Progenitor cell of endocrine pancreas (in vitro differentiated cells): ENCODE results near the gene ZKSCAN4. TPM values are rescaled to one million over a fixed set of nuclear protein-coding genes. Genes with fewer than 3 reads are reported as not detected.

ENCODE experiments used
- DNase-seq: peaks from one replicate; pipeline ENCODE4 v3.0.0; 2021; ENCODE audit warnings: low spot score; ENCODE audit not compliant: unreplicated experiment
- H3K27ac Mint-ChIP-seq: 2 replicates; pipeline ENCODE4 v1.8.0; 2021; ENCODE audit warnings: mild to moderate bottlenecking, moderate library complexity, mixed read lengths
- H3K27me3 Mint-ChIP-seq: 2 replicates; pipeline ENCODE4 v1.8.0; 2021; ENCODE audit warnings: mixed read lengths
- H3K36me3 Mint-ChIP-seq: 2 replicates; pipeline ENCODE4 v1.8.0; 2022; ENCODE audit warnings: mixed read lengths; ENCODE audit not compliant: insufficient read depth
- H3K4me1 Mint-ChIP-seq: 2 replicates; pipeline ENCODE4 v1.8.0; 2021; ENCODE audit warnings: low read depth, mixed read lengths
- H3K4me3 Mint-ChIP-seq: 2 replicates; pipeline ENCODE4 v1.8.0; 2021; ENCODE audit warnings: low read depth, mild to moderate bottlenecking, moderate library complexity, mixed read lengths
- H3K9me3 Mint-ChIP-seq: 2 replicates; pipeline ENCODE4 v1.8.0; 2021; ENCODE audit warnings: low read depth, mixed read lengths
- long read RNA-seq: library from polyadenylated mRNA; unstranded; transcript quantifications from one replicate; pipeline ENCODE4 v2.0.0, GENCODE V29; 2020
- total RNA-seq: library from RNA; stranded (reverse); gene quantifications from 2 replicates; pipeline ENCODE4 v1.2.1, GENCODE V29; 2021
- TF ChIP-seq, protein P1 (sequence below): fragments of 200-600 bp; sonication (generic); IDR thresholded peaks from one replicate; pipeline ENCODE4 v1.5.0; 2021; ENCODE audit warnings: antibody characterized with exemption, mild to moderate bottlenecking; ENCODE audit not compliant: unreplicated experiment

Gene ZKSCAN4
- 9.0 and 9.2 TPM in 2 replicates for total RNA-seq
- long read RNA-seq, transcript ZKSCAN4-201 (5 exons, 2,375 nt), result major isoform, 43 of 60 reads
- long read RNA-seq, partial matches to known transcripts, result 1 of 60 reads
- long read RNA-seq, other reads (novel, unspliced or antisense), result 16 of 60 reads

DNA sequence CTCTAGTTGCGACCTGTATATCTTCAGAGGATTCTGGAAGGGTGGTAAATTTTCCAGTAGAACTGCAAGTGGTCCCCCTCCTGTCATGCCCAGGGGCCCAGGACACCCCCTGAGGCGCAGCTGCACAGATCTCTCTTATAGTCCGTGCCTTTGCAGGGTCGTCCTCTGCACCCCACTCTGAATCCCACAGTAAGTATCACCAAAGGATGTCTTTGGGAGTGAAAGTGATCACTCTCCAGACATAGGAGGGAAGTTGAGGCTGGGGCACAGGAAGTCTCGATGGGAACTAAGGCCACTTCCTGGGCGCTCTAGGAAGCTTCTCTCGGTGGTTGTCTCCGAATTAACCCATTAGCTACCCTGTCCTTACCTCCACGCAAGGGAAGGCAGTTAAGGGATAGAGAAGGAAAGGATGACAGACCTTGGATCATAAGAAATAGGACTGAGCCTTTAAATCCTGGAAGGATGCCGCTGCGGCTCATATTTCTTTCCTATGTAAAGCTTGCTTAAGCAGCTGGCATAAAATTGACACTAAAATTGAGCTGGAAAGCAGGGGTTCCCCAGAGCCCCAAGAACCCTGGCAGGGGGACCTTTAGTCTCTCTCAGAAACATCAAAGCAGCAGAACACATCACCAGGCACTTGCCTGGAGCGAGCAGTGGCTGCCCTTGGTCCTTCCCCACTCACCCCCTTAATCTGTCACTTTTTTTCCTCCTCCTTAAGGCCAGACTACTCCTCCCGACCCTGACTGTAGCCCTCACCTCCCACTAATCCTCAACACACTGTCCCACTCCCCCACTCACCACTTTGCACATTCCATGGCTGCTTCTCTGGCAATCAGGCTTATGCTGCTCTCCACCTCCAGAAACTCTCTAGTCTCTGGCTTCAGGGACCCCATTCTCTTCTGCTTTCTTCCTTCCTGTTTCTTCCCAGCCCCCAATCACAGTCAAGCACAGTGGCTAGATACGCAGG is at the start of gene ZKSCAN4:
Gene ZKSCAN4 (minus strand): TSS at position 261 of the 967 bp plus-strand sequence. CDS start 289 bp downstream, outside the sequence.
- Mint-ChIP-seq H3K36me3 (peaks cover 9% of the 10 kb centered on the region), H3K9me3 (no peaks in the 10 kb centered on the region), H3K27me3 (no peaks in the 10 kb centered on the region), H3K27ac (peak within 1 kb of the TSS; percentile 90), H3K4me3 (peak within 1 kb of the TSS; percentile 94), H3K4me1 (peaks cover 10% of the 10 kb centered on the region)
- TF ChIP-seq, protein P1, sequence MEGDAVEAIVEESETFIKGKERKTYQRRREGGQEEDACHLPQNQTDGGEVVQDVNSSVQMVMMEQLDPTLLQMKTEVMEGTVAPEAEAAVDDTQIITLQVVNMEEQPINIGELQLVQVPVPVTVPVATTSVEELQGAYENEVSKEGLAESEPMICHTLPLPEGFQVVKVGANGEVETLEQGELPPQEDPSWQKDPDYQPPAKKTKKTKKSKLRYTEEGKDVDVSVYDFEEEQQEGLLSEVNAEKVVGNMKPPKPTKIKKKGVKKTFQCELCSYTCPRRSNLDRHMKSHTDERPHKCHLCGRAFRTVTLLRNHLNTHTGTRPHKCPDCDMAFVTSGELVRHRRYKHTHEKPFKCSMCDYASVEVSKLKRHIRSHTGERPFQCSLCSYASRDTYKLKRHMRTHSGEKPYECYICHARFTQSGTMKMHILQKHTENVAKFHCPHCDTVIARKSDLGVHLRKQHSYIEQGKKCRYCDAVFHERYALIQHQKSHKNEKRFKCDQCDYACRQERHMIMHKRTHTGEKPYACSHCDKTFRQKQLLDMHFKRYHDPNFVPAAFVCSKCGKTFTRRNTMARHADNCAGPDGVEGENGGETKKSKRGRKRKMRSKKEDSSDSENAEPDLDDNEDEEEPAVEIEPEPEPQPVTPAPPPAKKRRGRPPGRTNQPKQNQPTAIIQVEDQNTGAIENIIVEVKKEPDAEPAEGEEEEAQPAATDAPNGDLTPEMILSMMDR, result no peak
- DNase-seq, result peak; percentile 45

DNA sequence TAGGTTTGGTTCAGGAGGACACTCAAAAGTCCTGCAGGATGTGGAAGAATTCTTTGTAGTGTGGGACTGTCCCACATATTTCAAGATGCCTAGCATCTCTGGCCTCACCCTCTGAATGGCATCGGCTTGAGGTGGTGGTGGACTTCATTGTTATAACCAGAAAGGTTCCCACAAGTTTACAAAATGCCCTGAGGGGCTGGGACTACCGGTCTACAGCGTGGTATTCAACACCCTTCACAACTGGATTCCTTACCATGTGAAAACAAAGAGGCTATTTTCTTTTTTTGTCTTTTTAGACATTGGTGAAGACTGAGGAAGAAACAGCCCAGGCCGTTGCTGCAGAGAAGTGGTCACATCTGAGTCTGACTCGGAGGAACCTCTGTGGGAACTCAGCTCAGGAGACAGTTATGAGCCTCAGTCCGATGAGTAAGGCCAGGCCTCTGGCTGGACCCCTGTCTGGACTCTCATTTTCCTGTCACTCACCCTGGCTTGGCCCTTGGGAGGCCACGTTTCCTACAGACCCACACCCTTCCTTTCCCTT is 44.5 kb upstream of the ZKSCAN4 start:
- no peaks in the 10 kb centered on the region for H3K4me1 Mint-ChIP-seq
- H3K9me3 Mint-ChIP-seq, result peaks cover 4% of the 10 kb centered on the region
- TF ChIP-seq, protein P1, result no peak
- H3K27ac Mint-ChIP-seq, result no peak overlapping the region
- peaks cover 23% of the 10 kb centered on the region for H3K36me3 Mint-ChIP-seq
- no peaks in the 10 kb centered on the region for H3K27me3 Mint-ChIP-seq
- no peak overlapping the region for H3K4me3 Mint-ChIP-seq
- no peak for DNase-seq

DNA sequence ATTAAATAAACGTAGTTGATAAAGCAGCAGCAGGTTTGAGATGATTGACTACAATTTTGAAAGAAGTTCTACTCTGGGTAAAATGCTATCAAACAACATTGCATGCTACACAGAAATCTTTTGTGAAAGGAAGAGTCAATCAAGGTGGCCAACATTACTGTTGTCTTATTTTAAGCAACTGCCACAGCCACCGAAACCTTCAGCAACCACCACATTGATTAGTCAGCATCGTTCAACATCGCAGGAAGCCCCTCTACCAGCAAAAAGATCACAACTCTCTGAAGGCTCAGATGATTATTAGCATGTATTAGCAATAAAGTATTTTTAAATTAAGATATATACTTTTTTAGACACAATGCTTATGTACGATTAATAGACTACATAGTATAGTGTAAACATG is 43.3 kb upstream of the ZKSCAN4 start:
- Mint-ChIP-seq H3K4me1 (no peaks in the 10 kb centered on the region), H3K4me3 (no peak overlapping the region), H3K27ac (no peak overlapping the region), H3K36me3 (peaks cover 22% of the 10 kb centered on the region), H3K9me3 (peaks cover 12% of the 10 kb centered on the region), H3K27me3 (no peaks in the 10 kb centered on the region)
- TF ChIP-seq, protein P1, result no peak
- DNase-seq, result no peak

DNA sequence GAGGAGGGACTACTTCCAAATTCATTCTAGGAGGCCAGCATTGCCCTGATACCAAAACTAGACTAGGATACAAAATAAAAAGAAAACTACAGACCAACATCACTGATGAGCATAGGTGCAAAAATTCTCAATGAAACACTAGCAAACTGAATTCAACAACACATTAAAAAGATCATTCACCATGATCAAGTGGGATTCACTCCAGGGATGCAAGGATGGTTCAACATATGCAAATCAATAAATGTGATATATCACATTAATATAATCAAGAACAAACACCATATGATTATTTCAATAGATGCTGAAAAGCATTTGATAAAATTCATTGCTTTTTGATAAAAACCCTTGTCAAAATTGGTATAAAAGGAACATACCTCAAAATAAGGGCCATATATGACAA is 39.5 kb upstream of the ZKSCAN4 start:
- TF ChIP-seq, protein P1, result no peak
- Mint-ChIP-seq H3K27me3 (no peaks in the 10 kb centered on the region), H3K9me3 (peaks cover 12% of the 10 kb centered on the region), H3K4me1 (no peaks in the 10 kb centered on the region), H3K36me3 (peaks cover 41% of the 10 kb centered on the region), H3K4me3 (no peak overlapping the region), H3K27ac (no peak overlapping the region)
- DNase-seq, result no peak

DNA sequence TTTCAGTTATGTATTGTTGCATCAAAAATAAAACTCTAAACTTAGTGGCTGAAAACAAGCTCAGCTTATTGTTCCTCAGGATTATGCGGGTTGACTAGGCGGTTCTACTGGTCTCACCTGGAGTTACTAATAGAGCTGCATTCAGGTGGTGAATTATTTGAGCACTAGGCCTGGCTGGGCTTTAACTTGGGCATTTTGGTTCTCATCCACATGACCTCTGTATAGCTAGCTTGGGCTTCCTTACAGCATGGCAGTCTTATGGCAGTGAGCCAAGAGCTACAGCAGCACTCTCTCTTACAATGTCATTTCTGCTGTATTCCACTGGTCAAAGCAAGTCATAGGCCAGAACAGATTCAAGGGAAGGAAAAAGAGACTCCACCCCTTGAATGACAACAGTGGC is 30.9 kb upstream of the ZKSCAN4 start:
- no peak overlapping the region for H3K27ac Mint-ChIP-seq
- peak overlapping the region; percentile 93 for H3K4me3 Mint-ChIP-seq
- TF ChIP-seq, protein P1, result no peak

More for the DNA sequence above, 30.9 kb upstream of the ZKSCAN4 start:
- Mint-ChIP-seq H3K9me3 (no peaks in the 10 kb centered on the region), H3K27me3 (no peaks in the 10 kb centered on the region), H3K36me3 (peaks cover 20% of the 10 kb centered on the region), H3K4me1 (peaks cover 10% of the 10 kb centered on the region)
- DNase-seq, result no peak
